CD4-positive, alpha-beta T cell (primary cell): ENCODE measurements around the gene ALDH1A1. TPM values are rescaled to one million over a fixed set of nuclear protein-coding genes. Genes with fewer than 3 reads are reported as not detected.

ENCODE experiments used
- ATAC-seq: fragments of 200-7000 bp; cut with Tn5 transposase; one replicate; pipeline ENCODE4 v1.10.0; 2022; ENCODE audit warnings: mild to moderate bottlenecking; ENCODE audit not compliant: poor library complexity
- CTCF ChIA-PET: fragments of 350-600 bp; sonication (Branson Sonifier 250); formaldehyde crosslinking; loops from one replicate; lab custom pipeline; 2021; ENCODE audit warnings: antibody characterized with exemption, inconsistent platforms; lab: Charles Lee
- POLR2A ChIA-PET: fragments of 350-600 bp; sonication (Branson Sonifier 250); formaldehyde crosslinking; loops from one replicate; lab custom pipeline; 2021; ENCODE audit warnings: antibody characterized with exemption, inconsistent platforms; lab: Charles Lee
- DNase-seq, 14 experiments: peaks; one replicate each; pipeline ENCODE4 v3.0.0-alpha.2; 2013 to 2020; ENCODE audit warnings: mixed read lengths in 2 of 14
- H3K27ac ChIP-seq, 2 donors: one replicate each; pipeline versions ENCODE4 v1.5.1 to v1.7.0; 2013; ENCODE audit warnings: low read length in 2 of 2, low read depth in 1 of 2, mild to moderate bottlenecking in 1 of 2
- H3K27me3 ChIP-seq, 2 experiments: 1 replicate in 1 of 2; 2 replicates in 1 of 2; pipeline versions ENCODE4 v1.6.1 to v1.7.0; 2013; ENCODE audit warnings: low read length in 2 of 2, control low read depth in 1 of 2, mild to moderate bottlenecking in 1 of 2, moderate library complexity in 1 of 2; ENCODE audit not compliant: insufficient read depth in 2 of 2, control insufficient read depth in 1 of 2
- H3K36me3 ChIP-seq: one replicate; pipeline ENCODE4 v1.6.1; 2013; ENCODE audit warnings: low read length, control low read depth; ENCODE audit not compliant: insufficient read depth
- H3K4me1 ChIP-seq: one replicate; pipeline ENCODE4 v1.6.1; 2013; ENCODE audit warnings: low read length, control low read depth; ENCODE audit not compliant: insufficient read depth
- H3K4me3 ChIP-seq: one replicate; pipeline ENCODE4 v1.5.1; 2013; ENCODE audit warnings: mild to moderate bottlenecking, low read length, moderate library complexity
- H3K9me3 ChIP-seq, 2 experiments: 1 replicate in 1 of 2; 2 replicates in 1 of 2; pipeline versions ENCODE4 v1.6.1 to v1.7.0; 2013; ENCODE audit warnings: low read length in 2 of 2, mild to moderate bottlenecking in 2 of 2, control low read depth in 1 of 2, moderate library complexity in 1 of 2; ENCODE audit not compliant: control insufficient read depth in 1 of 2, insufficient read depth in 1 of 2
- H3K27ac Mint-ChIP-seq: one replicate; pipeline ENCODE4 v1.8.0; 2020; ENCODE audit warnings: mixed read lengths
- H3K27me3 Mint-ChIP-seq: one replicate; pipeline ENCODE4 v1.8.0; 2021; ENCODE audit warnings: mixed read lengths
- H3K36me3 Mint-ChIP-seq: one replicate; pipeline ENCODE4 v1.8.0; 2021; ENCODE audit warnings: low read depth, mixed read lengths
- H3K4me1 Mint-ChIP-seq: one replicate; pipeline ENCODE4 v1.8.0; 2021; ENCODE audit warnings: low read depth, mixed read lengths
- H3K4me3 Mint-ChIP-seq: one replicate; pipeline ENCODE4 v1.8.0; 2020; ENCODE audit warnings: mild to moderate bottlenecking, mixed read lengths
- H3K9me3 Mint-ChIP-seq: one replicate; pipeline ENCODE4 v1.8.0; 2020; ENCODE audit warnings: mixed read lengths
- CTCF ChIP-seq: fragments of 200-600 bp; IDR thresholded peaks from one replicate; pipeline ENCODE4 v1.8.0; 2022; ENCODE audit warnings: antibody characterized with exemption, mild to moderate bottlenecking
- intact Hi-C, 2 experiments: fragments of 100-400 bp; cut with DNase I in 1 of 2; cut with micrococcal nuclease in 1 of 2; formaldehyde crosslinking; loops; one replicate each; pipeline versions ENCODE4 v1.15.1 to v1.9.0; 2023 to 2025; cut with DNase I, micrococcal nuclease
- total RNA-seq, 174 experiments: library from RNA in 2 of 174; stranded (reverse) in 2 of 174; gene quantifications; one replicate each; pipeline ENCODE4 v1.2.3 and lab custom pipeline; 2021 to 2026

Gene ALDH1A1
- total RNA-seq, 2 experiments from 2014 or later = 0.39 TPM; not detected in 1

- DNase-seq (no peak), ATAC-seq (no peak)
- Mint-ChIP-seq H3K27me3 (no peaks in the 10 kb centered on the region), H3K27ac (no peak overlapping the region), H3K36me3 (no peaks in the 10 kb centered on the region), H3K9me3 (no peaks in the 10 kb centered on the region), H3K4me1 (no peaks in the 10 kb centered on the region), H3K4me3 (no peak overlapping the region)
- Histone ChIP-seq H3K36me3 (no peaks in the 10 kb centered on the region), H3K4me3 (no peak overlapping the region), H3K27me3 (no peaks in the 10 kb centered on the region), H3K9me3 (no peaks in the 10 kb centered on the region), H3K4me1 (no peaks in the 10 kb centered on the region), H3K27ac (no peak overlapping the region)
- TF ChIP-seq CTCF = no peak
- POLR2A ChIA-PET = no interaction called here
- CTCF ChIA-PET = no interaction called here
- intact Hi-C loops = no loop called here
These were observed 39.4 kb downstream of the ALDH1A1 start for GRCh38 chr9:72913382-72914009.

- H3K9me3 Mint-ChIP-seq = no peaks in the 10 kb centered on the region
- ATAC-seq = no peak
- intact Hi-C loops = no loop called here
- no peaks in the 10 kb centered on the region for H3K9me3 ChIP-seq
- no peaks in the 10 kb centered on the region for H3K4me1 Mint-ChIP-seq
- DNase-seq = no peak
- H3K27me3 ChIP-seq = no peaks in the 10 kb centered on the region
- no peaks in the 10 kb centered on the region for H3K27me3 Mint-ChIP-seq
- H3K4me3 Mint-ChIP-seq = no peak overlapping the region
- H3K36me3 Mint-ChIP-seq = no peaks in the 10 kb centered on the region
- no peak overlapping the region for H3K4me3 ChIP-seq
- H3K27ac Mint-ChIP-seq = no peak overlapping the region
- no peak overlapping the region for H3K27ac ChIP-seq
- POLR2A ChIA-PET = no interaction called here
- TF ChIP-seq CTCF = no peak
- CTCF ChIA-PET = no interaction called here
- H3K4me1 ChIP-seq = no peaks in the 10 kb centered on the region
- H3K36me3 ChIP-seq = no peaks in the 10 kb centered on the region
These were observed 40.1 kb downstream of the ALDH1A1 start for GRCh38 chr9:72912476-72913381.

DNA sequence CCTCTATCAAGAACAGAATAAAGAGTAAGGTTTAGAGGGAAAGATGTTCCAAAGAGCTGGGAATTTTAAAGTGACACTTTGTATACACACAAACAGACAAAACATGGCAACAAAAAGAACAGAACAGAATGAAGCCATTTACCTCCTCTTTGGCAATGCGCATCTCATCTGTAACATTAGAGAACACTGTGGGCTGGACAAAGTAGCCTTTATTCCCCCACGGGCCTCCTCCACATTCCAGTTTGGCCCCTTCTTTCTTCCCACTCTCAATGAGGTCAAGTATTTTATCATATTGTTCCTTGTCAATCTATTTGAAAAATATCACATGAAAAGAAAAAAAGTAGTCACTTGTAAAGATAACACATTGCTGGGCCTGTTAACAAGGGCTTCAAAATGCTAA lies 41.0 kb downstream of the ALDH1A1 start:
- Histone ChIP-seq H3K27ac (no peak overlapping the region), H3K4me1 (no peaks in the 10 kb centered on the region), H3K9me3 (no peaks in the 10 kb centered on the region), H3K27me3 (no peaks in the 10 kb centered on the region), H3K4me3 (no peak overlapping the region), H3K36me3 (no peaks in the 10 kb centered on the region)
- intact Hi-C loops = no loop called here
- no peak for ATAC-seq
- POLR2A ChIA-PET = no interaction called here
- no peak overlapping the region for H3K27ac Mint-ChIP-seq
- CTCF ChIA-PET = no interaction called here
- no peaks in the 10 kb centered on the region for H3K27me3 Mint-ChIP-seq
- no peak for DNase-seq
- no peak for TF ChIP-seq CTCF
- no peak overlapping the region for H3K4me3 Mint-ChIP-seq
- no peaks in the 10 kb centered on the region for H3K9me3 Mint-ChIP-seq
- H3K36me3 Mint-ChIP-seq = no peaks in the 10 kb centered on the region
- H3K4me1 Mint-ChIP-seq = no peaks in the 10 kb centered on the region
